K562 (cell line): ENCODE data around the gene BCORL1. TPM values are rescaled to one million over a fixed set of nuclear protein-coding genes. Genes with fewer than 3 reads are reported as not detected.

ENCODE experiments used
- ATF7 ChIP-seq: fragments of 450-650 bp; IDR thresholded peaks from 2 replicates; pipeline ENCODE4 v1.7.1; 2014; ENCODE audit warnings: mild to moderate bottlenecking, moderate library complexity
- BHLHE40 ChIP-seq: IDR thresholded peaks from 2 replicates; pipeline ENCODE4 v1.6.1; 2011; ENCODE audit warnings: low read length, improper control_type of control experiment
- CGGBP1 ChIP-seq: fragments of 250-450 bp; sonication (Bioruptor Pico); IDR thresholded peaks from 2 replicates; pipeline ENCODE4 v1.9.0; 2021; ENCODE audit warnings: mild to moderate bottlenecking
- DACH1 ChIP-seq: fragments of 450-650 bp; IDR thresholded peaks from 2 replicates; pipeline ENCODE4 v1.6.1; 2018; ENCODE audit not compliant: partially characterized antibody
- FUS ChIP-seq: fragments of 200-400 bp; formaldehyde crosslinking; optimal IDR thresholded peaks from 2 replicates; pipeline ENCODE3; 2017; ENCODE audit warnings: low read depth, low read length
- KAT8 ChIP-seq: fragments of 450-650 bp; IDR thresholded peaks from 2 replicates; pipeline ENCODE4 v1.6.1; 2016; ENCODE audit warnings: low read depth, mild to moderate bottlenecking
- KLF16 ChIP-seq: IDR thresholded peaks from 2 replicates; pipeline ENCODE4 v1.6.1; 2016; ENCODE audit warnings: antibody characterized with exemption
- MYNN ChIP-seq, 2 experiments: sonication (generic); formaldehyde crosslinking in 1 of 2; IDR thresholded peaks; 2 replicates each; pipeline versions ENCODE4 v1.5.0 to v1.6.1; 2016 to 2020; ENCODE audit warnings: antibody characterized with exemption in 1 of 2, missing genetic modification reagents in 1 of 2
- NR3C1 ChIP-seq: sonication (generic); formaldehyde crosslinking; IDR thresholded peaks from 2 replicates; pipeline ENCODE4 v1.8.1; 2022; ENCODE audit warnings: missing genetic modification reagents
- POLR2B ChIP-seq: fragments of 450-650 bp; IDR thresholded peaks from 2 replicates; pipeline ENCODE4 v1.6.1; 2018; ENCODE audit warnings: low read depth; ENCODE audit not compliant: partially characterized antibody
- POLR3G ChIP-seq: IDR thresholded peaks from 2 replicates; pipeline ENCODE4 v1.6.1; 2011; ENCODE audit not compliant: insufficient read length, insufficient replicate concordance; ENCODE audit errors: extremely low read depth
- RBM15 ChIP-seq: fragments of 200-400 bp; formaldehyde crosslinking; IDR thresholded peaks from 2 replicates; pipeline ENCODE4 v1.6.1; 2018; ENCODE audit warnings: mild to moderate bottlenecking, low read length, moderate library complexity; ENCODE audit not compliant: insufficient read depth
- SAP30 ChIP-seq: fragments of 200-600 bp; sonication (generic); IDR thresholded peaks from 2 replicates; pipeline ENCODE4 v1.6.1; 2012; ENCODE audit warnings: borderline replicate concordance, low read depth, mild to moderate bottlenecking, moderate library complexity, low read length, control low read depth, inconsistent platforms; ENCODE audit not compliant: insufficient read depth, poor library complexity, severe bottlenecking
- SIN3B ChIP-seq: fragments of 450-650 bp; IDR thresholded peaks from 2 replicates; pipeline ENCODE4 v1.6.1; 2017; ENCODE audit warnings: low read depth, mild to moderate bottlenecking, moderate library complexity
- SMAD4 ChIP-seq: fragments of 250-450 bp; sonication (Bioruptor Pico); conservative IDR thresholded peaks from 2 replicates; pipeline ENCODE4 v1.8.0; 2021; ENCODE audit warnings: inconsistent platforms, mild to moderate bottlenecking, moderate library complexity
- SRSF1 ChIP-seq: fragments of 200-400 bp; formaldehyde crosslinking; IDR thresholded peaks from 2 replicates; pipeline ENCODE4 v1.6.1; 2017; ENCODE audit warnings: mild to moderate bottlenecking, low read depth, low read length, moderate library complexity
- TAF7 ChIP-seq: fragments of 450-650 bp; IDR thresholded peaks from 2 replicates; pipeline ENCODE4 v1.6.1; 2016; ENCODE audit warnings: missing genetic modification characterization, missing compliant biosample characterization
- ZBED1 ChIP-seq: IDR thresholded peaks from 2 replicates; pipeline ENCODE4 v1.6.1; 2014
- ZFP1 ChIP-seq: fragments of 450-650 bp; formaldehyde crosslinking; IDR thresholded peaks from 2 replicates; pipeline ENCODE4 v1.4.0; 2020; ENCODE audit warnings: mild to moderate bottlenecking, mixed read lengths
- ZNF197 ChIP-seq: fragments of 200-800 bp; sonication (Bioruptor generic); IDR thresholded peaks from 2 replicates; pipeline ENCODE4 v1.6.1; 2016; ENCODE audit warnings: low read depth, missing genetic modification characterization, missing compliant biosample characterization
- ZNF274 ChIP-seq: IDR thresholded peaks from 2 replicates; pipeline ENCODE4 v1.6.1; 2011; ENCODE audit warnings: low read depth, mild to moderate bottlenecking, low read length, moderate library complexity, borderline replicate concordance
- ZNF639 ChIP-seq, 2 experiments: fragments of 200-800 bp in 1 of 2; sonication (Bioruptor generic) in 1 of 2; sonication (generic) in 1 of 2; formaldehyde crosslinking in 1 of 2; IDR thresholded peaks in 1 of 2; conservative IDR thresholded peaks in 1 of 2; 2 replicates each; pipeline versions ENCODE4 v1.5.0 to v1.6.1; 2016 to 2020; ENCODE audit warnings: missing compliant biosample characterization in 1 of 2, missing genetic modification characterization in 1 of 2, missing genetic modification reagents in 1 of 2
- ZNF75A ChIP-seq: fragments of 450-650 bp; formaldehyde crosslinking; IDR thresholded peaks from 2 replicates; pipeline ENCODE4 v1.4.0; 2020; ENCODE audit warnings: mild to moderate bottlenecking
- polyA plus RNA-seq, 8 experiments: library from polyadenylated mRNA; depleted of rRNA in 4 of 8; stranded (reverse) in 5 of 8; unstranded in 3 of 8; fragments of >200 nt; fragmentation: Nextera tagmentation in 2 of 8; fragmentation: Illumina TruSeq in 1 of 8; extraction: Ambion mirVana in 2 of 8; extraction: Trizol in 1 of 8; gene quantifications; 2 replicates each; pipeline versions ENCODE4 v1.2.1 to v1.2.3, GENCODE V29; 2011 to 2014; ENCODE audit warnings: inconsistent platforms in 1 of 8, missing spikeins in 1 of 8
- total RNA-seq, 7 experiments: library from RNA; depleted of rRNA in 6 of 7; stranded (reverse); fragments of >200 nt in 6 of 7; fragmentation: Illumina TruSeq in 2 of 7; extraction: Trizol in 2 of 7; gene quantifications; 2 replicates each; pipeline versions ENCODE4 v1.2.1 to v1.2.3, GENCODE V29; 2011 to 2021; ENCODE audit warnings: low replicate concordance in 1 of 7
- TF ChIP-seq, protein P1 (sequence below): sonication (generic); formaldehyde crosslinking; IDR thresholded peaks from 2 replicates; pipeline ENCODE4 v1.9.0; 2022; ENCODE audit warnings: mild to moderate bottlenecking, missing genetic modification reagents

BCORL1 gene
- total and polyA plus RNA-seq, 9 of the 15 experiments (the other 6 are each of a cell fraction or from before 2014, with no cell fraction given) = 0.48 to 29.6 (median 2.1) TPM

DNA sequence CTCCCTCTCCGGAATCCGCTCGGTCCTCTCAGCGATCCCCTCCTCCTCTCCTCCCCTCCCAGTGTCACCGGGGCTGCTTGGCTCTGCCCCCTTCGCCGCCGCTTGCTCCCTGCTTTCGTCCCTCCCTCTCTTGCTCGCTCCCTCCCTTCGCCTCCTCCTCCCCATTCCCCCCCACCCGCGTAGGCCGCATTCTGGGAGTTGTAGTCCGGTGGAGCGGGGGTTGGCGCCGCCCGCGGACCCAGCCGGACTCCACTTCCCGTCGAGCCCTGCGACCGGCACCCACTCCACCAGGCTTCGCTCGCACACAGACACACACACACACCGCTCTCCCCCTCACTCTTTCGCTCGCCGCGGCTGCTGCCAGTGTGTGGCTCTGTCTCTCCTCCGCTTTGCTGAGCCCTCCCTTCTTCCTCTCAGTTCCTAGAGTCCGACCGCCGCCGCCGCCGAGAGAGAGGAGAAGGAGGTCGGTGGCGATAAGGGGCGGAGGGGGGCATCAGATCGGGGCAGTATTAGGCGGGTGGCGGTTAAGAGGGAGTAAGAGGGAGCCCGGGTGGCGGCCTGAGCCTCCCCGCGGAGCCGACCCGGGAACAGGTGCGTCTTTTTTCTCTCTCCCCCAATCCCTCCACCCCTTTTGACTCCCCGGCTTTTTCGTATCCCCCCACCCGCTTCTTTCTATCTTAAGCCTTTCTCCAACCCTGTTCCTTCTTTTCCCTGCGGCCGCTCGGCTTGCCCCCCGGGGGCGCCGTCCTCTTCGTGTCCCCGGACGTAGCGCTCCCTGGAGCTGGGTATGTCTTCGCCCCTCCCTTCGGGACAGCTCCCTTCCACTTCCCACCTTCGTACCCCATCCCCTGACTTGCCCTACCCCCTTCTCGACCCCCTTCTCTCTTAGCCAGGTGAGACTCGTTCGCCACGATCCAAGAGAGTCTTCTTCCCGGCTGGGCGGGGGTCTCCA is at the start of gene BCORL1 (continued):
- TF ChIP-seq ZNF639 (CRISPR knock-in tag; conservative IDR thresholded peaks at IDR 0.05 in 1 of 2, IDR thresholded peaks at IDR 0.05 in 1 of 2) = peak in 1 of 2 experiments; percentile 58; a peak in 2 of 4 replicates
- TF ChIP-seq MYNN (IDR thresholded peaks at IDR 0.05) = peak; percentile 75
- TF ChIP-seq MYNN (CRISPR knock-in tag; IDR thresholded peaks at IDR 0.05) = no peak
- TF ChIP-seq POLR3G = no peak
- TF ChIP-seq, protein P1, sequence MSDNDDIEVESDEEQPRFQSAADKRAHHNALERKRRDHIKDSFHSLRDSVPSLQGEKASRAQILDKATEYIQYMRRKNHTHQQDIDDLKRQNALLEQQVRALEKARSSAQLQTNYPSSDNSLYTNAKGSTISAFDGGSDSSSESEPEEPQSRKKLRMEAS (CRISPR knock-in tag) = peak; percentile 47; the same call in 1 of the 2 replicates
- no peak for TF ChIP-seq KLF16
- no peak for TF ChIP-seq NR3C1
- TF ChIP-seq SRSF1 = no peak
- TF ChIP-seq CGGBP1 (CRISPR knock-in tag) = no peak
- no peak for TF ChIP-seq FUS
- TF ChIP-seq KAT8 = no peak
- no peak for TF ChIP-seq ZNF274
- no peak for TF ChIP-seq SIN3B
- TF ChIP-seq SMAD4 = no peak
- no peak for TF ChIP-seq ZNF75A
- no peak for TF ChIP-seq ZFP1 (CRISPR knock-in tag)
- peak; percentile 88 for TF ChIP-seq TAF7
- peak; percentile 89 for TF ChIP-seq POLR2B
- TF ChIP-seq SAP30 = peak; percentile 26
- no peak; the same call in 1 of the 2 replicates for TF ChIP-seq ZBED1
- peak; percentile 65 for TF ChIP-seq ATF7
- no peak for TF ChIP-seq DACH1
- TF ChIP-seq ZNF197 = 0 out of 2 replicates have a peak, but pooled peaks have one; percentile 47
- 0 out of 2 replicates have a peak, but pooled peaks have one; percentile 16 for TF ChIP-seq BHLHE40
- no peak for TF ChIP-seq RBM15
